Peyer's patch (tissue), 4 donors: ENCODE measurements around the gene PTEN.
"Not testable (repeated sequence)": the region's sequence is repeated elsewhere in the genome, so short reads cannot be mapped to it uniquely, and the experiment has no call there.

ENCODE experiments used
- POLR2A ChIP-seq, 2 donors: fragments of 450-650 bp; IDR thresholded peaks; one replicate each; pipeline ENCODE4 v1.5.1; 2017; ENCODE audit warnings: antibody characterized with exemption in 2 of 2, mild to moderate bottlenecking in 2 of 2, moderate library complexity in 2 of 2
- TF ChIP-seq, protein P1 (sequence below), 6 experiments: fragments of 450-650 bp in 4 of 6; fragments of 200-600 bp in 2 of 6; sonication (generic) in 1 of 6; IDR thresholded peaks; one replicate each; pipeline ENCODE4 v1.5.1; 2017 to 2019; ENCODE audit warnings: antibody characterized with exemption in 6 of 6, mild to moderate bottlenecking in 3 of 6, moderate library complexity in 1 of 6

DNA sequence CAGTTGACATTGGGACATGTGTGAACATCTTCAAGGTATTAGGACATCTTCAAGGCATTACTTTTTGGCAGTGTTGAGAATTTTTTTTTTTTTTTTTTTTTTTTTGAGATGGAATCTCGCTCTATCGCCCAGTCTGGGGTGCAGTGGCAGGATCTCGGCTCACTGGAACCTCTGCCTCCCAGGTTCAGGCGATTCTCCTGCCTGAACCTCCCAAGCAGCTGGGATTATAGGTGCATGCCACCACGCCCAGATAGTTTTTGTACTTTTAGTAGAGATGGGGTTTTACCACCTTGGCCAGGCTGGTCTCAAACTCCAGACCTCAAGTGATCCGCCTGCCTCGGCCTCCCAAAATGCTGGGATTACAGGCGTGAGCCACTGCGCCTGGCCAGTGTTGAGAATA is 5.7 kb downstream of the PTEN start:
- TF ChIP-seq, protein P1, sequence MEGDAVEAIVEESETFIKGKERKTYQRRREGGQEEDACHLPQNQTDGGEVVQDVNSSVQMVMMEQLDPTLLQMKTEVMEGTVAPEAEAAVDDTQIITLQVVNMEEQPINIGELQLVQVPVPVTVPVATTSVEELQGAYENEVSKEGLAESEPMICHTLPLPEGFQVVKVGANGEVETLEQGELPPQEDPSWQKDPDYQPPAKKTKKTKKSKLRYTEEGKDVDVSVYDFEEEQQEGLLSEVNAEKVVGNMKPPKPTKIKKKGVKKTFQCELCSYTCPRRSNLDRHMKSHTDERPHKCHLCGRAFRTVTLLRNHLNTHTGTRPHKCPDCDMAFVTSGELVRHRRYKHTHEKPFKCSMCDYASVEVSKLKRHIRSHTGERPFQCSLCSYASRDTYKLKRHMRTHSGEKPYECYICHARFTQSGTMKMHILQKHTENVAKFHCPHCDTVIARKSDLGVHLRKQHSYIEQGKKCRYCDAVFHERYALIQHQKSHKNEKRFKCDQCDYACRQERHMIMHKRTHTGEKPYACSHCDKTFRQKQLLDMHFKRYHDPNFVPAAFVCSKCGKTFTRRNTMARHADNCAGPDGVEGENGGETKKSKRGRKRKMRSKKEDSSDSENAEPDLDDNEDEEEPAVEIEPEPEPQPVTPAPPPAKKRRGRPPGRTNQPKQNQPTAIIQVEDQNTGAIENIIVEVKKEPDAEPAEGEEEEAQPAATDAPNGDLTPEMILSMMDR (IDR thresholded peaks at IDR 0.05) = not testable (repeated sequence)
- TF ChIP-seq POLR2A (IDR thresholded peaks at IDR 0.05) = not testable (repeated sequence)
